DOHH2 (cell line): ENCODE results near the gene AXIN1.

Experiments used
- H3F3A ChIP-seq: fragments of 200-600 bp; sonication (generic), shearing (Covaris generic); 2 replicates; pipeline ENCODE4 v1.6.0; 2016; ENCODE audit warnings: antibody characterized with exemption, mild to moderate bottlenecking; ENCODE audit not compliant: control insufficient read depth, insufficient read depth
- H3K27ac ChIP-seq: fragments of 200-600 bp; sonication (generic); 2 replicates; pipeline ENCODE4 v1.5.1; 2014; ENCODE audit warnings: low read depth, mild to moderate bottlenecking, low read length, moderate library complexity
- H3K27me3 ChIP-seq: fragments of 200-600 bp; sonication (generic); 2 replicates; pipeline ENCODE4 v1.6.1; 2014; ENCODE audit warnings: mild to moderate bottlenecking, low read length, mixed read lengths; ENCODE audit not compliant: control insufficient read depth
- H3K36me3 ChIP-seq: fragments of 200-600 bp; sonication (generic); 2 replicates; pipeline ENCODE4 v1.6.1; 2014; ENCODE audit warnings: mild to moderate bottlenecking, low read length, moderate library complexity, mixed read lengths; ENCODE audit not compliant: control insufficient read depth
- H3K4me1 ChIP-seq: fragments of 200-600 bp; sonication (generic); 2 replicates; pipeline ENCODE4 v1.6.1; 2014; ENCODE audit warnings: mild to moderate bottlenecking, low read length, mixed read lengths; ENCODE audit not compliant: control insufficient read depth
- H3K4me2 ChIP-seq: fragments of 200-600 bp; sonication (generic); 2 replicates; pipeline ENCODE4 v1.6.0; 2014; ENCODE audit warnings: mild to moderate bottlenecking, low read length, moderate library complexity
- H3K4me3 ChIP-seq: fragments of 200-600 bp; sonication (generic); 2 replicates; pipeline ENCODE4 v1.5.1; 2014; ENCODE audit warnings: mild to moderate bottlenecking, low read length, mixed read lengths
- H3K79me2 ChIP-seq: fragments of 200-600 bp; sonication (generic); 2 replicates; pipeline ENCODE4 v1.6.1; 2014; ENCODE audit warnings: mild to moderate bottlenecking, low read length, mixed read lengths; ENCODE audit not compliant: control insufficient read depth
- H3K9me2 ChIP-seq: fragments of 200-600 bp; sonication (generic); replicated peaks from 2 replicates; pipeline ENCODE4 v1.6.1; 2014; ENCODE audit warnings: mild to moderate bottlenecking, low read length, mixed read lengths; ENCODE audit not compliant: control insufficient read depth
- H3K9me3 ChIP-seq: fragments of 200-600 bp; sonication (generic); 2 replicates; pipeline ENCODE4 v1.6.1; 2014; ENCODE audit warnings: antibody characterized with exemption, low read length, mixed read lengths; ENCODE audit not compliant: control insufficient read depth, insufficient read depth
- H4K20me1 ChIP-seq: fragments of 200-600 bp; sonication (generic); 2 replicates; pipeline ENCODE4 v1.6.0; 2014; ENCODE audit warnings: low read depth, mild to moderate bottlenecking, antibody characterized with exemption, low read length, moderate library complexity; ENCODE audit not compliant: control insufficient read depth, insufficient read depth
- EZH2phosphoT487 ChIP-seq: fragments of 200-600 bp; sonication (generic); IDR thresholded peaks from 2 replicates; pipeline ENCODE4 v1.6.1; 2017; ENCODE audit warnings: borderline replicate concordance, mild to moderate bottlenecking, antibody characterized with exemption, low read length, moderate library complexity, mixed read lengths
- TF ChIP-seq, protein P1 (sequence below): fragments of 200-600 bp; sonication (generic); IDR thresholded peaks from one replicate; pipeline ENCODE4 v1.5.1; 2014; ENCODE audit warnings: antibody characterized with exemption, mild to moderate bottlenecking, low read depth, low read length; ENCODE audit not compliant: poor library complexity, severe bottlenecking

AXIN1 gene

DNA sequence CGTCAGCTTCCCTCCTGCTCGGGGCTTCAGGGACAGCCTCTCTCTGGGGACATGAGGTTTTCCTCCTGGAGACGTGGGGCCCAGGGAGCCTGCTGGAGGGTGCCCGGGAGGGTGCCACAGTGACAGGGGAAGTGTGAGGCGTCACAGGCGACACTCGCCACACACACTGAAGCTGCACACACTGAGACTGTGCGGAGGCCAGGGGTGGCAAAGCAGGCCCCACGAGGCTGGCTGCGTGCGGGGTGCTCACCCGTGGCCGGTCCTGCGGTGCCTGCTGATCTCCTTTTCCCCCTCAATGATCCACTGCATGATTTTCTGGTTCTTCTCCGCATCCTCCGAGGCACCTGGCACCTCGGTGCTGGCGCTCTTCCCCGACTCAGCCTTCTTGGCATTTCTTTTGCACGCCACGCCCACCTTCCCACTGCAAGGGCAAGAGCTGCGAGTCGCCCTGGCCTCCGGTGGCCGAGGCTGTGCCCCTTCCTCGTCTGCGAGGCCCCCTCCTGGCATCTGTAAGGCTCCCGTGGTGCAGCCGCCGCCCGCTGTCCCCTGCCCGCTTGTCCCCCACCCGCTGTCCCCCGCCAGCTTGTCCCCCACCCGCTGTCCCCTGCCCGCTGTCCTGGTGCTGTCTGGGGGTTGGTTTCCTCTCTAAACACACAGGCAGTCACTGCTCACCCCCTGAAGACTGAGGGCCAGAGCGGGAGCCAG, 55.6 kb downstream of the AXIN1 start:
- H4K20me1 ChIP-seq: no peaks in the 10 kb centered on the region
- H3K9me3 ChIP-seq: no peaks in the 10 kb centered on the region
- no peak overlapping the region for H3K27ac ChIP-seq
- H3K79me2 ChIP-seq: no peaks in the 10 kb centered on the region
- H3K9me2 ChIP-seq: no peaks in the 10 kb centered on the region
- TF ChIP-seq, protein P1, sequence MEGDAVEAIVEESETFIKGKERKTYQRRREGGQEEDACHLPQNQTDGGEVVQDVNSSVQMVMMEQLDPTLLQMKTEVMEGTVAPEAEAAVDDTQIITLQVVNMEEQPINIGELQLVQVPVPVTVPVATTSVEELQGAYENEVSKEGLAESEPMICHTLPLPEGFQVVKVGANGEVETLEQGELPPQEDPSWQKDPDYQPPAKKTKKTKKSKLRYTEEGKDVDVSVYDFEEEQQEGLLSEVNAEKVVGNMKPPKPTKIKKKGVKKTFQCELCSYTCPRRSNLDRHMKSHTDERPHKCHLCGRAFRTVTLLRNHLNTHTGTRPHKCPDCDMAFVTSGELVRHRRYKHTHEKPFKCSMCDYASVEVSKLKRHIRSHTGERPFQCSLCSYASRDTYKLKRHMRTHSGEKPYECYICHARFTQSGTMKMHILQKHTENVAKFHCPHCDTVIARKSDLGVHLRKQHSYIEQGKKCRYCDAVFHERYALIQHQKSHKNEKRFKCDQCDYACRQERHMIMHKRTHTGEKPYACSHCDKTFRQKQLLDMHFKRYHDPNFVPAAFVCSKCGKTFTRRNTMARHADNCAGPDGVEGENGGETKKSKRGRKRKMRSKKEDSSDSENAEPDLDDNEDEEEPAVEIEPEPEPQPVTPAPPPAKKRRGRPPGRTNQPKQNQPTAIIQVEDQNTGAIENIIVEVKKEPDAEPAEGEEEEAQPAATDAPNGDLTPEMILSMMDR: no peak
- TF ChIP-seq EZH2phosphoT487: no peak
- no peaks in the 10 kb centered on the region for H3K4me1 ChIP-seq
- H3K27me3 ChIP-seq: no peaks in the 10 kb centered on the region
- no peak overlapping the region for H3K4me3 ChIP-seq
- H3K4me2 ChIP-seq: no peak overlapping the region
- no peaks in the 10 kb centered on the region for H3F3A ChIP-seq
- peaks cover 8% of the 10 kb centered on the region; the same call in 1 of the 2 replicates for H3K36me3 ChIP-seq

DNA sequence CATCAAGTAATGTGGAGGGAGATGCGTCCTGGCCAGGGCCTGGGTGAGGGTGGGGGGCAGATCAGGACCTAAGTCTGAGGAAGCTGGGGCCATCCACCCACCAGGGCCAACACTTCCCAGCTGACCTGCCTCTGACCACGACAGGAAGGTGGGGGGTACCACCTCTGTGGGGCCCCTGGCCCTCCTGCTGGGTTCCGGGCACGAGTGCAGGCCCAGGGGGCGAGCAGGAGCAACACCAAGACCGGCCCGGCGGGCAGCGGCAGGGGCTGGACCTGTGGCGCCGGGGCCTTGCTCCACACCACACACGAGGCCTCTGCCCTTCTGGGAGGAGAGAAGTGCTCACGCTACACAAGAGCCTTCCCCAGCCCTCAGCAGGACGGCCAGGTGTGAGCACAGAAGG, 56.2 kb downstream of the AXIN1 start:
- H3F3A ChIP-seq: no peaks in the 10 kb centered on the region
- no peaks in the 10 kb centered on the region for H3K9me2 ChIP-seq
- H3K36me3 ChIP-seq: peaks cover 8% of the 10 kb centered on the region; the same call in 1 of the 2 replicates
- no peaks in the 10 kb centered on the region for H4K20me1 ChIP-seq
- H3K4me2 ChIP-seq: no peak overlapping the region
- no peak for TF ChIP-seq EZH2phosphoT487
- TF ChIP-seq, protein P1: no peak
- no peaks in the 10 kb centered on the region for H3K79me2 ChIP-seq
- no peaks in the 10 kb centered on the region for H3K9me3 ChIP-seq
- no peak overlapping the region for H3K27ac ChIP-seq
- no peaks in the 10 kb centered on the region for H3K4me1 ChIP-seq
- no peak overlapping the region for H3K4me3 ChIP-seq
- no peaks in the 10 kb centered on the region for H3K27me3 ChIP-seq

DNA sequence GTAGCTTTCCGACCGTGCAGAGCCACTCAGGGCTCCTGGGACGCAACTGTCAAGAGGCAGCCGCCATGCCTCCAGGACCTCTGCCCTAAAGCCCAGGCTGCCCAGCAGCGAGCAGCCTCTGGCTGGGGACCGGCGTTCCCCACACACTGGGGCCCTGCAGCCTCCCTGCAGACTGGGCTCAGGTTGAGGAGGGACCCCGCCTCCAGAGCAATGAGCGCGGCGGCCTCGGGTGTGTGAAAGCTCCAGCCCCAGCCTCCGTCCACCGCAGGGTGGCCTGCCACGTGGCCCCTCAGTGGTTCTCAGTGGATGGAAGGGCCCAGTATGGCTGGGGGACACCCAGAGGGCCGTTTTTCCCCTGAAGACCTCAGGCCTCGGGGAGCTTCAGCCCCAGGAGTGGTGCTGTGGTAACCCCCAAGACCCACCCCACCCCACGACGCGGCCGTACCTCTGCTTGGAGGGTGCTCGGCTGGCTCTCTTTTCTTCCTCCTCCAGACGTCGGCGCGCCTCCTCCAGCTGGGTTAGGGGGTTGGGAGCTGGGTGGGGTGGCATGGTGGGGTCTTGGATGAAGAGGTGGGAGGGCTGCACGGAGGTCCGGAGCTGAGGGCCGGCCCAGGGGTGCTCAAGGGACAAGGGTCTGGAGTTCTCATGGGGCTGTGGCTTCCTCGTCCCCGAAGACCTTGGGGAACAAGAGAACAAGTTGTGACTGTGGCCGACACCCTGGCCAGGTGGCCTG, 59.3 kb downstream of the AXIN1 start:
- Histone ChIP-seq H3K9me3 (no peaks in the 10 kb centered on the region), H3K27ac (no peak overlapping the region), H3F3A (no peaks in the 10 kb centered on the region), H3K4me1 (no peaks in the 10 kb centered on the region), H3K79me2 (no peaks in the 10 kb centered on the region), H3K4me3 (no peak overlapping the region), H3K4me2 (no peak overlapping the region), H3K27me3 (no peaks in the 10 kb centered on the region), H3K36me3 (peaks cover 9% of the 10 kb centered on the region; the same call in 1 of the 2 replicates), H4K20me1 (no peaks in the 10 kb centered on the region), H3K9me2 (no peaks in the 10 kb centered on the region)
- no peak for TF ChIP-seq EZH2phosphoT487
- TF ChIP-seq, protein P1: no peak
